GM23338 (cell line): ENCODE data around the gene KCTD18. TPM values are rescaled to one million over a fixed set of nuclear protein-coding genes. Genes with fewer than 3 reads are reported as not detected.

Source experiments
- ATAC-seq: fragments of 200-7000 bp; cut with Tn5 transposase; 3 replicates; pipeline ENCODE4 v1.9.1; 2020
- DNase-seq: peaks from one replicate; pipeline ENCODE4 v3.0.0-alpha.2; 2015; ENCODE audit warnings: low spot score
- H2AFZ ChIP-seq: fragments of 200-600 bp; sonication (generic); 2 replicates; pipeline ENCODE4 v1.8.0; 2016; ENCODE audit warnings: antibody characterized with exemption, mild to moderate bottlenecking, moderate library complexity
- H3F3A ChIP-seq: fragments of 200-600 bp; sonication (generic); replicated peaks from 2 replicates; pipeline ENCODE4 v1.8.0; 2017; ENCODE audit warnings: antibody characterized with exemption, mixed run types, low read depth
- H3K27ac ChIP-seq: fragments of 200-600 bp; sonication (generic); 2 replicates; pipeline ENCODE4 v1.6.1; 2016; ENCODE audit warnings: low read depth
- H3K27me3 ChIP-seq: fragments of 200-600 bp; sonication (generic); 2 replicates; pipeline ENCODE4 v1.8.0; 2016; ENCODE audit warnings: mild to moderate bottlenecking, mixed run types, moderate library complexity; ENCODE audit not compliant: insufficient read depth
- H3K36me3 ChIP-seq: fragments of 200-600 bp; sonication (generic); 2 replicates; pipeline ENCODE4 v1.8.0; 2016; ENCODE audit warnings: mild to moderate bottlenecking; ENCODE audit not compliant: insufficient read depth
- H3K4me1 ChIP-seq: fragments of 200-600 bp; sonication (generic); 2 replicates; pipeline ENCODE4 v1.8.0; 2016; ENCODE audit warnings: mild to moderate bottlenecking, moderate library complexity; ENCODE audit not compliant: insufficient read depth
- H3K4me2 ChIP-seq: fragments of 200-600 bp; sonication (generic); 2 replicates; pipeline ENCODE4 v1.7.1; 2017; ENCODE audit warnings: mixed run types
- H3K4me3 ChIP-seq: fragments of 200-600 bp; sonication (generic); 2 replicates; pipeline ENCODE4 v1.6.1; 2016; ENCODE audit warnings: mixed run types
- H3K79me2 ChIP-seq: fragments of 200-600 bp; sonication (generic); replicated peaks from 2 replicates; pipeline ENCODE4 v1.8.0; 2017; ENCODE audit warnings: mild to moderate bottlenecking; ENCODE audit not compliant: insufficient read depth
- H3K9me2 ChIP-seq: fragments of 200-600 bp; sonication (generic); 2 replicates; pipeline ENCODE4 v1.8.0; 2017; ENCODE audit not compliant: insufficient read depth
- H4K20me1 ChIP-seq: fragments of 200-600 bp; sonication (generic); replicated peaks from 2 replicates; pipeline ENCODE4 v1.8.0; 2017; ENCODE audit warnings: mild to moderate bottlenecking; ENCODE audit not compliant: insufficient read depth
- H3K27ac Mint-ChIP-seq: 2 replicates; pipeline ENCODE4 v1.8.0; 2020; ENCODE audit warnings: inconsistent platforms, mild to moderate bottlenecking, moderate library complexity, mixed read lengths
- H3K27me3 Mint-ChIP-seq: 3 replicates; pipeline ENCODE4 v1.8.0; 2022; ENCODE audit warnings: low read depth, mild to moderate bottlenecking, moderate library complexity, mixed read lengths, inconsistent platforms; ENCODE audit not compliant: insufficient read depth, poor library complexity
- H3K36me3 Mint-ChIP-seq: 3 replicates; pipeline ENCODE4 v1.8.0; 2021; ENCODE audit warnings: low read depth, mild to moderate bottlenecking, inconsistent platforms, moderate library complexity, mixed read lengths
- H3K4me1 Mint-ChIP-seq: 3 replicates; pipeline ENCODE4 v1.8.0; 2020; ENCODE audit warnings: mild to moderate bottlenecking, inconsistent platforms, mixed read lengths
- H3K4me3 Mint-ChIP-seq: 3 replicates; pipeline ENCODE4 v1.8.0; 2021; ENCODE audit warnings: moderate library complexity, mild to moderate bottlenecking, inconsistent platforms, mixed read lengths
- H3K9me3 Mint-ChIP-seq: 3 replicates; pipeline ENCODE4 v1.8.0; 2020; ENCODE audit warnings: moderate library complexity, mild to moderate bottlenecking, inconsistent platforms, mixed read lengths
- CREB1 ChIP-seq: fragments of 250-450 bp; sonication (Bioruptor Pico); IDR thresholded peaks from 2 replicates; pipeline ENCODE4 v1.5.0; 2020; ENCODE audit warnings: low read depth, mild to moderate bottlenecking, moderate library complexity
- NANOG ChIP-seq: IDR thresholded peaks from 2 replicates; pipeline ENCODE4 v1.6.1; 2016; ENCODE audit warnings: antibody characterized with exemption, borderline replicate concordance
- ZNF114 ChIP-seq: fragments of 250-450 bp; sonication (Bioruptor Pico); IDR thresholded peaks from 2 replicates; pipeline ENCODE4 v1.5.0; 2020; ENCODE audit warnings: mild to moderate bottlenecking, moderate library complexity
- ZNF331 ChIP-seq: fragments of 250-450 bp; sonication (Bioruptor Pico); IDR thresholded peaks from 2 replicates; pipeline ENCODE4 v1.5.0; 2020; ENCODE audit warnings: low read depth, mild to moderate bottlenecking, moderate library complexity
- ZNF462 ChIP-seq: fragments of 250-450 bp; sonication (Bioruptor Pico); IDR thresholded peaks from 2 replicates; pipeline ENCODE4 v1.5.0; 2020; ENCODE audit warnings: mild to moderate bottlenecking, moderate library complexity
- polyA plus RNA-seq: library from polyadenylated mRNA; unstranded; fragments of >200 nt; fragmentation: Nextera tagmentation; extraction: Ambion mirVana; gene quantifications from 2 replicates; pipeline ENCODE4 v1.2.1, GENCODE V29; 2016
- total RNA-seq: library from RNA; depleted of rRNA; stranded (reverse); fragments of >200 nt; shearing (Covaris generic); gene quantifications from 2 replicates; pipeline ENCODE4 v1.2.3, GENCODE V29; 2014
- TF ChIP-seq, protein P1 (sequence below), 2 experiments: fragments of 200-600 bp in 1 of 2; sonication (generic) in 1 of 2; conservative IDR thresholded peaks; 2 replicates each; pipeline versions ENCODE4 v1.5.1 to v1.6.1; 2016 to 2017; ENCODE audit warnings: antibody characterized with exemption in 2 of 2, low read depth in 2 of 2, mild to moderate bottlenecking in 2 of 2, moderate library complexity in 1 of 2

The KCTD18 gene
- total and polyA plus RNA-seq, 2 experiments from 2014 or later = 3.3 to 4.7 TPM

DNA sequence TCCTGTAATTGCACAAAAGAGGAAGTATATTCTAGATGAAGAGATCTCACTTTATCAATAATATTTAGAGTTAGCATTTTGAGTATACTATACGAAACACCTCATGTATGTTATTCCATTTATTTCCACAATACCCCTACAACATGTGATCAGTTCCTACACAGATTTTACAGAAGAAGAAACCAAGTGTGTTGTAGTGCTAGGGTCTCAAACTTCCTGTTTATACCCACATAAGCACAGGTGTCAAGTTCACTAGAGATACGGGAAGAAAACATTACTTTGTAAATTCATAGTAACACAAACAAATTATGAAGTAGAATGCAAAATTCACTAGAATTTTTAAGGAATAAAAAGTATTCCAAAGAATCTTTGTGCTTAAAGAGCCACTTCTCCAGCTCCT lies 46.4 kb downstream of the KCTD18 start (continued):
- TF ChIP-seq ZNF462 (CRISPR knock-in tag) (no peak), NANOG (no peak)
- TF ChIP-seq, protein P1, sequence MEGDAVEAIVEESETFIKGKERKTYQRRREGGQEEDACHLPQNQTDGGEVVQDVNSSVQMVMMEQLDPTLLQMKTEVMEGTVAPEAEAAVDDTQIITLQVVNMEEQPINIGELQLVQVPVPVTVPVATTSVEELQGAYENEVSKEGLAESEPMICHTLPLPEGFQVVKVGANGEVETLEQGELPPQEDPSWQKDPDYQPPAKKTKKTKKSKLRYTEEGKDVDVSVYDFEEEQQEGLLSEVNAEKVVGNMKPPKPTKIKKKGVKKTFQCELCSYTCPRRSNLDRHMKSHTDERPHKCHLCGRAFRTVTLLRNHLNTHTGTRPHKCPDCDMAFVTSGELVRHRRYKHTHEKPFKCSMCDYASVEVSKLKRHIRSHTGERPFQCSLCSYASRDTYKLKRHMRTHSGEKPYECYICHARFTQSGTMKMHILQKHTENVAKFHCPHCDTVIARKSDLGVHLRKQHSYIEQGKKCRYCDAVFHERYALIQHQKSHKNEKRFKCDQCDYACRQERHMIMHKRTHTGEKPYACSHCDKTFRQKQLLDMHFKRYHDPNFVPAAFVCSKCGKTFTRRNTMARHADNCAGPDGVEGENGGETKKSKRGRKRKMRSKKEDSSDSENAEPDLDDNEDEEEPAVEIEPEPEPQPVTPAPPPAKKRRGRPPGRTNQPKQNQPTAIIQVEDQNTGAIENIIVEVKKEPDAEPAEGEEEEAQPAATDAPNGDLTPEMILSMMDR (conservative IDR thresholded peaks at IDR 0.05; ENCODE audit: low read depth in 2 of 2) = no peak

GRCh38 chr2:200461846-200462710 lies 47.8 kb downstream of the KCTD18 start:
- no peaks in the 10 kb centered on the region for H3K9me2 ChIP-seq
- H4K20me1 ChIP-seq = no peaks in the 10 kb centered on the region
- H3K4me1 Mint-ChIP-seq = no peaks in the 10 kb centered on the region
- H3K9me3 Mint-ChIP-seq = no peaks in the 10 kb centered on the region
- no peak overlapping the region for H3K4me2 ChIP-seq
- no peaks in the 10 kb centered on the region for H3K4me1 ChIP-seq
- DNase-seq = no peak
- no peak overlapping the region for H3K4me3 Mint-ChIP-seq
- H3K79me2 ChIP-seq = no peaks in the 10 kb centered on the region
- ATAC-seq = no peak
- peaks cover 21% of the 10 kb centered on the region for H3K36me3 ChIP-seq
- no peaks in the 10 kb centered on the region for H3K27me3 ChIP-seq
- H2AFZ ChIP-seq = no peak overlapping the region
- peaks cover 4% of the 10 kb centered on the region for H3K27me3 Mint-ChIP-seq
- H3K27ac Mint-ChIP-seq = no peak overlapping the region
- H3F3A ChIP-seq = no peaks in the 10 kb centered on the region
- no peak overlapping the region for H3K27ac ChIP-seq
- H3K4me3 ChIP-seq = no peak overlapping the region
- peaks cover 58% of the 10 kb centered on the region for H3K36me3 Mint-ChIP-seq
- TF ChIP-seq ZNF331 (CRISPR knock-in tag) = no peak
- no peak for TF ChIP-seq CREB1 (CRISPR knock-in tag)
- no peak for TF ChIP-seq ZNF114 (CRISPR knock-in tag)
- TF ChIP-seq ZNF462 (CRISPR knock-in tag) = no peak
